Adrenal gland (tissue), 5 donors: ENCODE measurements around the gene KCNAB1.

Source experiments
- CTCF ChIP-seq, 6 experiments: fragments of 450-650 bp in 4 of 6; fragments of 200-600 bp in 2 of 6; sonication (generic) in 1 of 6; IDR thresholded peaks; 1 replicate in 5 of 6; 2 replicates in 1 of 6; pipeline versions ENCODE4 v1.5.1 to v1.8.0; 2016 to 2021; ENCODE audit warnings: antibody characterized with exemption in 6 of 6, mild to moderate bottlenecking in 2 of 6, moderate library complexity in 1 of 6
- POLR2A ChIP-seq, 2 donors: fragments of 450-650 bp; IDR thresholded peaks; one replicate each; pipeline ENCODE4 v1.6.1; 2017; ENCODE audit warnings: antibody characterized with exemption in 2 of 2, mild to moderate bottlenecking in 2 of 2, moderate library complexity in 1 of 2
- donor health status: DM: no; HTN: no; CAD: no.

- no peak for TF ChIP-seq CTCF (IDR thresholded peaks at IDR 0.05)
- no peak for TF ChIP-seq POLR2A (IDR thresholded peaks at IDR 0.05)
Measured at GRCh38 chr3:156246961-156247725, 126.8 kb downstream of the KCNAB1 start.
